ENCODE results near the gene TPH2.

- TF ChIP-seq POLR2AphosphoS5 (IDR thresholded peaks at IDR 0.05; ENCODE audit: low read depth, low read length), result no peak
- TF ChIP-seq POLR2A (IDR thresholded peaks at IDR 0.05; ENCODE audit: low read depth, low read length), result no peak
- no peak for TF ChIP-seq PAX5 (IDR thresholded peaks at IDR 0.05; ENCODE audit: insufficient read depth, low read length, severe bottlenecking)
These were observed 42.3 kb upstream of the TPH2 start for GRCh38 chr12:71896205-71896882.

Measured in GM12891 (cell line).